HG03354 (cell line): Measurements from ENCODE around the gene ATXN7.

ENCODE experiments used
- ATAC-seq: cut with Tn5 transposase; IDR thresholded peaks from one replicate; pipeline ENCODE4 v1.9.1; 2021; ENCODE audit warnings: mild to moderate bottlenecking; ENCODE audit not compliant: unreplicated experiment, poor library complexity, severe bottlenecking

ATXN7 gene

GRCh38 chr3:63863150-63864007 is at the start of gene ATXN7, which contains the start of gene THOC7:
Gene ATXN7 (plus strand): TSS chr3:63863867. CDS start chr3:63912599, 48,732 bp downstream.
Gene THOC7 (minus strand): TSS chr3:63863805. CDS start chr3:63863790, 15 bp downstream.
- peak; percentile 83 for ATAC-seq

GRCh38 chr3:63814237-63814636 is 49.4 kb upstream of the ATXN7 start:
- ATAC-seq = no peak

- ATAC-seq = no peak
Observed at GRCh38 chr3:63817225-63817624, 46.4 kb upstream of the ATXN7 start.

- peak; percentile 88 for ATAC-seq
Observed at GRCh38 chr3:63818282-63819150, 45.2 kb upstream of the ATXN7 start.

- no peak for ATAC-seq
Observed at GRCh38 chr3:63819151-63819398, 44.6 kb upstream of the ATXN7 start, which contains the start of gene C3orf49. Gene C3orf49 (plus strand): TSS chr3:63819299. CDS start chr3:63819472, 173 bp downstream.

- no peak for ATAC-seq
Observed at GRCh38 chr3:63824309-63824708, 39.4 kb upstream of the ATXN7 start.

GRCh38 chr3:63830526-63830925 is 33.1 kb upstream of the ATXN7 start:
- no peak for ATAC-seq

GRCh38 chr3:63832395-63832794 is 31.3 kb upstream of the ATXN7 start:
- no peak for ATAC-seq

GRCh38 chr3:63841704-63842103 is 22.0 kb upstream of the ATXN7 start:
- ATAC-seq = no peak

GRCh38 chr3:63842127-63842526 is 21.5 kb upstream of the ATXN7 start:
- no peak for ATAC-seq

- no peak for ATAC-seq
Observed at GRCh38 chr3:63845215-63845614, 18.5 kb upstream of the ATXN7 start.

GRCh38 chr3:63847718-63848450 is 15.8 kb upstream of the ATXN7 start:
- ATAC-seq = no peak

- no peak for ATAC-seq
Observed at GRCh38 chr3:63849175-63849574, 14.5 kb upstream of the ATXN7 start.

GRCh38 chr3:63851287-63851686 is 12.4 kb upstream of the ATXN7 start:
- no peak for ATAC-seq

GRCh38 chr3:63853106-63853505 is 10.6 kb upstream of the ATXN7 start:
- no peak for ATAC-seq

GRCh38 chr3:63855333-63855940 is 8.2 kb upstream of the ATXN7 start:
- no peak for ATAC-seq

GRCh38 chr3:63857311-63857710 is 6.4 kb upstream of the ATXN7 start:
- ATAC-seq = no peak

GRCh38 chr3:63860776-63861175 is 2.9 kb upstream of the ATXN7 start:
- ATAC-seq = no peak

- ATAC-seq = no peak
Observed at GRCh38 chr3:63861306-63861705, 2.4 kb upstream of the ATXN7 start.

GRCh38 chr3:63862804-63863149 is 890 bp upstream of the ATXN7 start:
- peak; percentile 5 for ATAC-seq
